HCT116 (cell line): Measurements from ENCODE around the gene TADA2B.

Experiments
- CBX3 ChIP-seq: IDR thresholded peaks from 2 replicates; pipeline ENCODE4 v1.6.1; 2012; ENCODE audit warnings: low read depth
- EGR1 ChIP-seq: IDR thresholded peaks from 2 replicates; pipeline ENCODE4 v1.6.1; 2012; ENCODE audit warnings: low read depth
- EZH2 ChIP-seq: fragments of 200-600 bp; sonication (generic); IDR thresholded peaks from 2 replicates; pipeline ENCODE4 v1.6.1; 2017; ENCODE audit warnings: antibody characterized with exemption, mixed run types
- EZH2phosphoT487 ChIP-seq: fragments of 200-600 bp; IDR thresholded peaks from 2 replicates; pipeline ENCODE4 v1.6.1; 2018; ENCODE audit warnings: antibody characterized with exemption, borderline replicate concordance
- JUND ChIP-seq: IDR thresholded peaks from 2 replicates; pipeline ENCODE4 v1.6.1; 2012
- POLR2A ChIP-seq: IDR thresholded peaks from 2 replicates; pipeline ENCODE4 v1.7.0; 2011; ENCODE audit warnings: borderline replicate concordance; ENCODE audit not compliant: insufficient read depth, insufficient read length; ENCODE audit errors: extremely low read depth
- POLR2AphosphoS5 ChIP-seq: IDR thresholded peaks from 2 replicates; pipeline ENCODE4 v1.6.1; 2011; ENCODE audit warnings: mild to moderate bottlenecking, low read depth, low read length, moderate library complexity
- SIN3A ChIP-seq: IDR thresholded peaks from 2 replicates; pipeline ENCODE4 v1.6.1; 2012; ENCODE audit warnings: low read depth
- SRF ChIP-seq: IDR thresholded peaks from 2 replicates; pipeline ENCODE4 v1.6.1; 2012; ENCODE audit warnings: low read depth
- YY1 ChIP-seq: IDR thresholded peaks from 2 replicates; pipeline ENCODE4 v1.6.1; 2011; ENCODE audit warnings: low read length, low read depth, moderate library complexity, mild to moderate bottlenecking; ENCODE audit not compliant: insufficient replicate concordance; ENCODE audit errors: extremely low read depth
- ZNF274 ChIP-seq: fragments of 200-500 bp; sonication (Bioruptor generic); IDR thresholded peaks from 2 replicates; pipeline ENCODE4 v1.6.1; 2014; ENCODE audit warnings: mild to moderate bottlenecking, low read depth, low read length, inconsistent platforms
- TF ChIP-seq, protein P1 (sequence below), 3 experiments: fragments of 200-600 bp in 1 of 3; sonication (generic) in 1 of 3; IDR thresholded peaks in 2 of 3; conservative IDR thresholded peaks in 1 of 3; 2 replicates each; pipeline ENCODE4 v1.5.1; 2012 to 2017; ENCODE audit warnings: low read depth in 2 of 3, low read length in 2 of 3, antibody characterized with exemption in 1 of 3, borderline replicate concordance in 1 of 3, control low read depth in 1 of 3, mild to moderate bottlenecking in 1 of 3, mixed read lengths in 1 of 3, mixed run types in 1 of 3, moderate library complexity in 1 of 3; ENCODE audit not compliant: insufficient read depth in 1 of 3
- TF ChIP-seq, protein P2 (sequence below): IDR thresholded peaks from 2 replicates; pipeline ENCODE4 v1.6.1; 2012; ENCODE audit warnings: low read depth
- TF ChIP-seq, protein P3 (sequence below): IDR thresholded peaks from 2 replicates; pipeline ENCODE4 v1.6.1; 2012

DNA sequence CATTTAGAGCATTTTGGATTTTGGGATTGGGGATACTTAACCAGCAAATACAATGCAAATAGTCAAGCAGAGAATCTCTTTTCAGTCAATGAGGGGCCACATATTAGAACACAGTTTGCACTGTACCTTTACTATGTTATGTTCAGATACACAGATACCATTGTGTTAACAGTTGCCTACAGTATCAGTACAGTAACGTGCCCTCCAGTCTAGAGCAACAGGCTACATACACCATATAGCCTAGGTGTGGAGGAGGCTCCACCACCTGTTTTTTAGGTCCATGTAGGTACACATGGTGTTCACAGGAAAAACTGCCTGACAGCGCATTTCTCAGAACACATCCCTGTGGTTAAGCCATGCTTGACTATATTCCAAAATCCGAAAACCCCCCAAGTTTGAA is 15.6 kb downstream of the TADA2B start:
- TF ChIP-seq POLR2A (no peak), ZNF274 (no peak), EZH2 (no peak), JUND (no peak), POLR2AphosphoS5 (no peak), YY1 (no peak), SIN3A (no peak), EGR1 (no peak), SRF (no peak), CBX3 (no peak), EZH2phosphoT487 (no peak)
- TF ChIP-seq, protein P1, sequence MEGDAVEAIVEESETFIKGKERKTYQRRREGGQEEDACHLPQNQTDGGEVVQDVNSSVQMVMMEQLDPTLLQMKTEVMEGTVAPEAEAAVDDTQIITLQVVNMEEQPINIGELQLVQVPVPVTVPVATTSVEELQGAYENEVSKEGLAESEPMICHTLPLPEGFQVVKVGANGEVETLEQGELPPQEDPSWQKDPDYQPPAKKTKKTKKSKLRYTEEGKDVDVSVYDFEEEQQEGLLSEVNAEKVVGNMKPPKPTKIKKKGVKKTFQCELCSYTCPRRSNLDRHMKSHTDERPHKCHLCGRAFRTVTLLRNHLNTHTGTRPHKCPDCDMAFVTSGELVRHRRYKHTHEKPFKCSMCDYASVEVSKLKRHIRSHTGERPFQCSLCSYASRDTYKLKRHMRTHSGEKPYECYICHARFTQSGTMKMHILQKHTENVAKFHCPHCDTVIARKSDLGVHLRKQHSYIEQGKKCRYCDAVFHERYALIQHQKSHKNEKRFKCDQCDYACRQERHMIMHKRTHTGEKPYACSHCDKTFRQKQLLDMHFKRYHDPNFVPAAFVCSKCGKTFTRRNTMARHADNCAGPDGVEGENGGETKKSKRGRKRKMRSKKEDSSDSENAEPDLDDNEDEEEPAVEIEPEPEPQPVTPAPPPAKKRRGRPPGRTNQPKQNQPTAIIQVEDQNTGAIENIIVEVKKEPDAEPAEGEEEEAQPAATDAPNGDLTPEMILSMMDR (IDR thresholded peaks at IDR 0.05 in 2 of 3, conservative IDR thresholded peaks at IDR 0.05 in 1 of 3; ENCODE audit: borderline replicate concordance in 1 of 3, insufficient read depth in 1 of 3, low read depth in 2 of 3, low read length in 2 of 3), result no peak
- TF ChIP-seq, protein P2, sequence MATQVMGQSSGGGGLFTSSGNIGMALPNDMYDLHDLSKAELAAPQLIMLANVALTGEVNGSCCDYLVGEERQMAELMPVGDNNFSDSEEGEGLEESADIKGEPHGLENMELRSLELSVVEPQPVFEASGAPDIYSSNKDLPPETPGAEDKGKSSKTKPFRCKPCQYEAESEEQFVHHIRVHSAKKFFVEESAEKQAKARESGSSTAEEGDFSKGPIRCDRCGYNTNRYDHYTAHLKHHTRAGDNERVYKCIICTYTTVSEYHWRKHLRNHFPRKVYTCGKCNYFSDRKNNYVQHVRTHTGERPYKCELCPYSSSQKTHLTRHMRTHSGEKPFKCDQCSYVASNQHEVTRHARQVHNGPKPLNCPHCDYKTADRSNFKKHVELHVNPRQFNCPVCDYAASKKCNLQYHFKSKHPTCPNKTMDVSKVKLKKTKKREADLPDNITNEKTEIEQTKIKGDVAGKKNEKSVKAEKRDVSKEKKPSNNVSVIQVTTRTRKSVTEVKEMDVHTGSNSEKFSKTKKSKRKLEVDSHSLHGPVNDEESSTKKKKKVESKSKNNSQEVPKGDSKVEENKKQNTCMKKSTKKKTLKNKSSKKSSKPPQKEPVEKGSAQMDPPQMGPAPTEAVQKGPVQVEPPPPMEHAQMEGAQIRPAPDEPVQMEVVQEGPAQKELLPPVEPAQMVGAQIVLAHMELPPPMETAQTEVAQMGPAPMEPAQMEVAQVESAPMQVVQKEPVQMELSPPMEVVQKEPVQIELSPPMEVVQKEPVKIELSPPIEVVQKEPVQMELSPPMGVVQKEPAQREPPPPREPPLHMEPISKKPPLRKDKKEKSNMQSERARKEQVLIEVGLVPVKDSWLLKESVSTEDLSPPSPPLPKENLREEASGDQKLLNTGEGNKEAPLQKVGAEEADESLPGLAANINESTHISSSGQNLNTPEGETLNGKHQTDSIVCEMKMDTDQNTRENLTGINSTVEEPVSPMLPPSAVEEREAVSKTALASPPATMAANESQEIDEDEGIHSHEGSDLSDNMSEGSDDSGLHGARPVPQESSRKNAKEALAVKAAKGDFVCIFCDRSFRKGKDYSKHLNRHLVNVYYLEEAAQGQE, result no peak
- TF ChIP-seq, protein P3, sequence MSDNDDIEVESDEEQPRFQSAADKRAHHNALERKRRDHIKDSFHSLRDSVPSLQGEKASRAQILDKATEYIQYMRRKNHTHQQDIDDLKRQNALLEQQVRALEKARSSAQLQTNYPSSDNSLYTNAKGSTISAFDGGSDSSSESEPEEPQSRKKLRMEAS, result no peak
